Measurements from ENCODE around the gene TRIM50. TPM values are rescaled to one million over a fixed set of nuclear protein-coding genes. Genes with fewer than 3 reads are reported as not detected.
"Not testable (repeated sequence)": the region's sequence is repeated elsewhere in the genome, so short reads cannot be mapped to it uniquely, and the experiment has no call there.

Gene TRIM50
- total RNA-seq, 4 donors from 2014 or later, result 0.41 TPM; not detected in 3

- intact Hi-C loops (cut with DNase I; ENCODE audit: low total_unique reads), result no loop called here
- H3K27me3 ChIP-seq, result no peaks in the 10 kb centered on the region
- H3K27ac ChIP-seq, result peak within 1 kb of the TSS; percentile 75 to 81 (median 76)
- DNase-seq (peak; percentile 72 to 89), ATAC-seq (peak; percentile 93 to 98)
- in situ Hi-C loops (cut with MboI; ENCODE audit: low sequenced_read_pairs in 4 of 4), result no loop called here
- peak in 1 of 2 donors; percentile 58 for TF ChIP-seq POLR2A (IDR thresholded peaks at IDR 0.05)
- TF ChIP-seq CTCF (IDR thresholded peaks at IDR 0.05 in 4 of 5, conservative IDR thresholded peaks at IDR 0.05 in 1 of 5), result no peak
- peaks cover 9 to 15% of the 10 kb centered on the region in 2 donors for H3K4me1 ChIP-seq
- H3K4me3 ChIP-seq, result peak within 1 kb of the TSS; percentile 53 to 93 (median 76)
- H3K9me3 ChIP-seq, result no peaks in the 10 kb centered on the region
- peaks cover 0 to 28% of the 10 kb centered on the region in 2 donors for H3K36me3 ChIP-seq
Measured at GRCh38 chr7:73308665-73309214, 19.1 kb downstream of the TRIM50 start, which contains the start of gene NSUN5. NSUN5 (minus strand) TSS chr7:73308826; CDS start chr7:73308790, 36 bp downstream.

GRCh38 chr7:73308074-73308664 is 19.7 kb downstream of the TRIM50 start:
- Histone ChIP-seq H3K36me3 (peaks cover 0 to 33% of the 10 kb centered on the region in 2 donors), H3K4me1 (peaks cover 9 to 15% of the 10 kb centered on the region in 2 donors), H3K27me3 (no peaks in the 10 kb centered on the region), H3K9me3 (no peaks in the 10 kb centered on the region), H3K27ac (peak overlapping the region; percentile 75 to 81 (median 76)), H3K4me3 (peak overlapping the region; percentile 53 to 93 (median 76))
- DNase-seq (no peak), ATAC-seq (peak; percentile 53 to 57)
- in situ Hi-C loops (cut with MboI; ENCODE audit: low sequenced_read_pairs in 4 of 4) (no loop called here), intact Hi-C loops (cut with DNase I; ENCODE audit: low total_unique reads) (no loop called here)
- TF ChIP-seq POLR2A (IDR thresholded peaks at IDR 0.05) (no peak), CTCF (IDR thresholded peaks at IDR 0.05 in 4 of 5, conservative IDR thresholded peaks at IDR 0.05 in 1 of 5) (no peak)

GRCh38 chr7:73307436-73307835 is 20.4 kb downstream of the TRIM50 start:
- in situ Hi-C loops (cut with MboI; ENCODE audit: low sequenced_read_pairs in 4 of 4), result no loop called here

GRCh38 chr7:73304612-73305387 is 23.1 kb downstream of the TRIM50 start:
- H3K4me3 ChIP-seq; intact Hi-C loops (cut with DNase I; ENCODE audit: low total_unique reads); in situ Hi-C loops (cut with MboI; ENCODE audit: low sequenced_read_pairs in 4 of 4): not testable (repeated sequence)

More at GRCh38 chr7:73307436-73307835, 20.4 kb downstream of the TRIM50 start:
- TF ChIP-seq CTCF (IDR thresholded peaks at IDR 0.05 in 4 of 5, conservative IDR thresholded peaks at IDR 0.05 in 1 of 5), result no peak
- no peak for TF ChIP-seq POLR2A (IDR thresholded peaks at IDR 0.05)
- no peak overlapping the region for H3K27ac ChIP-seq
- H3K36me3 ChIP-seq, result peaks cover 0 to 36% of the 10 kb centered on the region in 2 donors
- no peak for DNase-seq
- intact Hi-C loops (cut with DNase I; ENCODE audit: low total_unique reads), result no loop called here
- H3K9me3 ChIP-seq, result no peaks in the 10 kb centered on the region
- H3K4me3 ChIP-seq, result peak overlapping the region in 2 of 4 donors; percentile 81 to 93
- no peak for ATAC-seq
- H3K4me1 ChIP-seq, result peaks cover 9 to 15% of the 10 kb centered on the region in 2 donors
- H3K27me3 ChIP-seq, result no peaks in the 10 kb centered on the region

GRCh38 chr7:73304071-73304470 is 23.8 kb downstream of the TRIM50 start:
- no peaks in the 10 kb centered on the region for H3K9me3 ChIP-seq
- in situ Hi-C loops (cut with MboI; ENCODE audit: low sequenced_read_pairs in 4 of 4) (no loop called here), intact Hi-C loops (cut with DNase I; ENCODE audit: low total_unique reads) (no loop called here)

More at GRCh38 chr7:73304612-73305387, 23.1 kb downstream of the TRIM50 start:
- Histone ChIP-seq H3K4me1 (peaks cover 9 to 15% of the 10 kb centered on the region in 2 donors), H3K36me3 (peaks cover 0 to 36% of the 10 kb centered on the region in 2 donors)
- not testable (repeated sequence) for ATAC-seq, H3K9me3 ChIP-seq, H3K27ac ChIP-seq, DNase-seq, H3K27me3 ChIP-seq

More at GRCh38 chr7:73304071-73304470, 23.8 kb downstream of the TRIM50 start:
- Histone ChIP-seq H3K4me1 (peaks cover 8 to 10% of the 10 kb centered on the region in 2 donors), H3K36me3 (peaks cover 0 to 36% of the 10 kb centered on the region in 2 donors), H3K27me3 (no peaks in the 10 kb centered on the region), H3K27ac (no peak overlapping the region), H3K4me3 (no peak overlapping the region)
- no peak for TF ChIP-seq POLR2A (IDR thresholded peaks at IDR 0.05)
- no peak for TF ChIP-seq CTCF (IDR thresholded peaks at IDR 0.05 in 4 of 5, conservative IDR thresholded peaks at IDR 0.05 in 1 of 5)
- ATAC-seq, result no peak
- no peak for DNase-seq
